Neural progenitor cell (in vitro differentiated cells): ENCODE results near the gene SLX9. TPM values are rescaled to one million over a fixed set of nuclear protein-coding genes. Genes with fewer than 3 reads are reported as not detected.

Source experiments
- DNase-seq: peaks from one replicate; pipeline ENCODE4 v3.0.0-alpha.2; 2016; ENCODE audit warnings: low spot score
- H2AFZ ChIP-seq: fragments of 200-600 bp; sonication (generic); replicated peaks from 2 replicates; pipeline ENCODE4 v1.6.1; 2016; ENCODE audit warnings: antibody characterized with exemption
- H3F3A ChIP-seq: fragments of 200-600 bp; sonication (generic); 2 replicates; pipeline ENCODE4 v1.6.1; 2016; ENCODE audit warnings: antibody characterized with exemption, low read depth
- H3K27ac ChIP-seq: fragments of 200-600 bp; sonication (generic); 2 replicates; pipeline ENCODE4 v1.5.1; 2016; ENCODE audit warnings: mild to moderate bottlenecking
- H3K27me3 ChIP-seq: fragments of 200-600 bp; sonication (generic); 2 replicates; pipeline ENCODE4 v1.6.1; 2016; ENCODE audit warnings: mild to moderate bottlenecking, moderate library complexity
- H3K36me3 ChIP-seq: fragments of 200-600 bp; sonication (generic); 2 replicates; pipeline ENCODE4 v1.5.1; 2016
- H3K4me1 ChIP-seq: fragments of 200-600 bp; sonication (generic); 2 replicates; pipeline ENCODE4 v1.6.1; 2016; ENCODE audit warnings: mixed run types
- H3K4me2 ChIP-seq: fragments of 200-600 bp; sonication (generic); 2 replicates; pipeline ENCODE4 v1.6.1; 2016
- H3K4me3 ChIP-seq: fragments of 200-600 bp; sonication (generic); 2 replicates; pipeline ENCODE4 v1.5.1; 2016
- H3K79me2 ChIP-seq: fragments of 200-600 bp; sonication (generic); 2 replicates; pipeline ENCODE4 v1.6.1; 2016; ENCODE audit warnings: low read depth
- H3K9ac ChIP-seq: fragments of 200-600 bp; sonication (generic); 2 replicates; pipeline ENCODE4 v1.6.1; 2016
- H3K9me3 ChIP-seq: fragments of 200-600 bp; sonication (generic); 2 replicates; pipeline ENCODE4 v1.5.1; 2016; ENCODE audit warnings: low read depth
- H4K20me1 ChIP-seq: fragments of 200-600 bp; sonication (generic); 2 replicates; pipeline ENCODE4 v1.6.1; 2016; ENCODE audit warnings: low read depth
- H3K27ac Mint-ChIP-seq: 3 replicates; pipeline ENCODE4 v1.8.0; 2021; ENCODE audit warnings: mixed read lengths
- H3K27me3 Mint-ChIP-seq: 2 replicates; pipeline ENCODE4 v1.8.0; 2022; ENCODE audit warnings: low read depth, mild to moderate bottlenecking, inconsistent platforms, moderate library complexity, mixed read lengths; ENCODE audit not compliant: insufficient read depth
- H3K36me3 Mint-ChIP-seq: 3 replicates; pipeline ENCODE4 v1.8.0; 2021; ENCODE audit warnings: mixed read lengths
- H3K4me1 Mint-ChIP-seq: 3 replicates; pipeline ENCODE4 v1.8.0; 2021; ENCODE audit warnings: mixed read lengths
- H3K4me3 Mint-ChIP-seq: 3 replicates; pipeline ENCODE4 v1.8.0; 2021; ENCODE audit warnings: mild to moderate bottlenecking, moderate library complexity, mixed read lengths
- H3K9me3 Mint-ChIP-seq: 3 replicates; pipeline ENCODE4 v1.8.0; 2020; ENCODE audit warnings: mixed read lengths
- EZH2 ChIP-seq: fragments of 200-600 bp; sonication (generic); IDR thresholded peaks from 2 replicates; pipeline ENCODE4 v1.6.1; 2017; ENCODE audit warnings: antibody characterized with exemption, mild to moderate bottlenecking, moderate library complexity
- EZH2phosphoT487 ChIP-seq: fragments of 200-600 bp; sonication (generic); IDR thresholded peaks from 2 replicates; pipeline ENCODE4 v1.6.1; 2017; ENCODE audit warnings: antibody characterized with exemption
- total RNA-seq: library from RNA; depleted of rRNA; stranded (reverse); fragments of >200 nt; gene quantifications from 2 replicates; pipeline ENCODE4 v1.2.3, GENCODE V29; 2015; ENCODE audit warnings: low replicate concordance
- TF ChIP-seq, protein P1 (sequence below): fragments of 200-600 bp; sonication (generic); IDR thresholded peaks from 2 replicates; pipeline ENCODE4 v1.5.1; 2017; ENCODE audit warnings: antibody characterized with exemption, mild to moderate bottlenecking

The SLX9 gene
- total RNA-seq, 1 donor from 2014 or later: 4.7 TPM

GRCh38 chr21:44943005-44943685 is 3.3 kb downstream of the SLX9 start:
- Histone ChIP-seq H2AFZ (no peak overlapping the region), H3K36me3 (no peaks in the 10 kb centered on the region), H3K9me3 (no peaks in the 10 kb centered on the region), H3K9ac (no peak overlapping the region), H3K4me3 (no peak overlapping the region), H3K27ac (no peak overlapping the region), H3K4me1 (peaks cover 10% of the 10 kb centered on the region), H3K4me2 (no peak overlapping the region), H3K27me3 (no peaks in the 10 kb centered on the region), H4K20me1 (peaks cover 78% of the 10 kb centered on the region), H3F3A (peaks cover 11% of the 10 kb centered on the region), H3K79me2 (peaks cover 80% of the 10 kb centered on the region)
- no peak for TF ChIP-seq EZH2
- peaks cover 5% of the 10 kb centered on the region for H3K27me3 Mint-ChIP-seq
- no peak overlapping the region for H3K27ac Mint-ChIP-seq
- no peak for DNase-seq
- peaks cover 11% of the 10 kb centered on the region for H3K36me3 Mint-ChIP-seq
- H3K9me3 Mint-ChIP-seq: no peaks in the 10 kb centered on the region
- H3K4me3 Mint-ChIP-seq: no peak overlapping the region
- peaks cover 23% of the 10 kb centered on the region for H3K4me1 Mint-ChIP-seq

DNA sequence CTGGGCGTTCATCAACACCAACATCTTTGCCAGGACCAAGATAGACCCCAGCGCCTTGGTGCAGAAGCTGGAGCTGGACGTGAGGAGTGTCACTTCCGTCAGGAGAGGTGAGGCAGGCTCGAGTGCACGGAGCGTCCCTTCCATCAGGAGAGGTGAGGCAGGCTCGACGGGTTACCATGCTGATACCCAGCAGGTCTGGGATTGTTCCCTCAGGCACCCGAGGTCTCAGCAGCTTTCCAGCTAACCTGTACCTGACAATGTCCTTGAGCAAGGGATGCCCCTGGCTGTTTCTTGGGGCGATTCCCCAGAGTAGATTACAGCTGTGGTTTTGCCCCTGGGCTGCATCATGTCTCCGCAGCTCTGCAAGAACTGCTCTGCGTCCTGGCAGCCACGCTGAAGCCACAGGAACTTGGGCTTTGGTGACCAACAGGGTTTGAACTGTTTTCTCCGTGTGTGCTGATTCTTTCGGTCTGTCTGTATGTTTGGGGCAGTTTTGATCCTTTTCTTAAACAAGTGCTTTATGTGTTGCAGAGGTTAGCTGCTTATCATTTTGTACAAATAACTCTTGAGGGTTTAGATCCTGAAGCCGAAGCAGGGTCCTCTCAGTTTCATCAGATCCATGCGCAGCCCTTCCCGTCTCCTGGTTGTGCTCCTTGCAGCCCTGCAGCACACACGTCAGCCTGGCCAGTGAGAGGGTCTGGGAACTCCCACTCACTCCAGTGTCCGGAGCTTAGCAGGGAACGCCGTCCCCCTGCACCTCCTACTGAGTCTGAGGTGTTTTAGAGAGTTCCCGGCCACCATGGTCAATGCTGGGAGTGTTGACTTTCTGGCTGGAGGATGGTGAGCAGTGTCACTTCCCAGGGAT is 4.1 kb downstream of the SLX9 start:
- Histone ChIP-seq H3F3A (peaks cover 5% of the 10 kb centered on the region), H3K4me2 (no peak overlapping the region), H4K20me1 (peaks cover 85% of the 10 kb centered on the region), H3K36me3 (no peaks in the 10 kb centered on the region), H2AFZ (no peak overlapping the region), H3K4me1 (peaks cover 10% of the 10 kb centered on the region), H3K79me2 (peaks cover 75% of the 10 kb centered on the region), H3K9me3 (no peaks in the 10 kb centered on the region), H3K9ac (no peak overlapping the region), H3K4me3 (no peak overlapping the region), H3K27ac (no peak overlapping the region), H3K27me3 (no peaks in the 10 kb centered on the region)
- peaks cover 11% of the 10 kb centered on the region for H3K36me3 Mint-ChIP-seq
- DNase-seq: no peak
- no peaks in the 10 kb centered on the region for H3K9me3 Mint-ChIP-seq
- no peak overlapping the region for H3K27ac Mint-ChIP-seq
- TF ChIP-seq, protein P1, sequence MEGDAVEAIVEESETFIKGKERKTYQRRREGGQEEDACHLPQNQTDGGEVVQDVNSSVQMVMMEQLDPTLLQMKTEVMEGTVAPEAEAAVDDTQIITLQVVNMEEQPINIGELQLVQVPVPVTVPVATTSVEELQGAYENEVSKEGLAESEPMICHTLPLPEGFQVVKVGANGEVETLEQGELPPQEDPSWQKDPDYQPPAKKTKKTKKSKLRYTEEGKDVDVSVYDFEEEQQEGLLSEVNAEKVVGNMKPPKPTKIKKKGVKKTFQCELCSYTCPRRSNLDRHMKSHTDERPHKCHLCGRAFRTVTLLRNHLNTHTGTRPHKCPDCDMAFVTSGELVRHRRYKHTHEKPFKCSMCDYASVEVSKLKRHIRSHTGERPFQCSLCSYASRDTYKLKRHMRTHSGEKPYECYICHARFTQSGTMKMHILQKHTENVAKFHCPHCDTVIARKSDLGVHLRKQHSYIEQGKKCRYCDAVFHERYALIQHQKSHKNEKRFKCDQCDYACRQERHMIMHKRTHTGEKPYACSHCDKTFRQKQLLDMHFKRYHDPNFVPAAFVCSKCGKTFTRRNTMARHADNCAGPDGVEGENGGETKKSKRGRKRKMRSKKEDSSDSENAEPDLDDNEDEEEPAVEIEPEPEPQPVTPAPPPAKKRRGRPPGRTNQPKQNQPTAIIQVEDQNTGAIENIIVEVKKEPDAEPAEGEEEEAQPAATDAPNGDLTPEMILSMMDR: no peak
- TF ChIP-seq EZH2 (no peak), EZH2phosphoT487 (no peak)
- H3K4me1 Mint-ChIP-seq: peaks cover 23% of the 10 kb centered on the region
- H3K27me3 Mint-ChIP-seq: peaks cover 5% of the 10 kb centered on the region
- H3K4me3 Mint-ChIP-seq: no peak overlapping the region

- Histone ChIP-seq H3K4me3 (no peak overlapping the region), H3K9ac (no peak overlapping the region), H3K27ac (no peak overlapping the region), H3K27me3 (no peaks in the 10 kb centered on the region), H3K36me3 (no peaks in the 10 kb centered on the region), H3K9me3 (no peaks in the 10 kb centered on the region), H2AFZ (no peak overlapping the region), H3K79me2 (peaks cover 68% of the 10 kb centered on the region), H3K4me2 (no peak overlapping the region), H4K20me1 (peaks cover 92% of the 10 kb centered on the region), H3F3A (peaks cover 5% of the 10 kb centered on the region), H3K4me1 (peaks cover 10% of the 10 kb centered on the region)
- no peak for DNase-seq
- TF ChIP-seq, protein P1: no peak
- TF ChIP-seq EZH2 (no peak), EZH2phosphoT487 (no peak)
- H3K4me3 Mint-ChIP-seq: no peak overlapping the region
- H3K36me3 Mint-ChIP-seq: peaks cover 11% of the 10 kb centered on the region
- H3K27me3 Mint-ChIP-seq: peaks cover 2% of the 10 kb centered on the region
- H3K27ac Mint-ChIP-seq: no peak overlapping the region
- H3K4me1 Mint-ChIP-seq: peaks cover 19% of the 10 kb centered on the region
- H3K9me3 Mint-ChIP-seq: no peaks in the 10 kb centered on the region
These were observed 4.8 kb downstream of the SLX9 start for GRCh38 chr21:44944596-44944995.
